ENCODE results near the gene TXNL4A.

The TXNL4A gene

DNA sequence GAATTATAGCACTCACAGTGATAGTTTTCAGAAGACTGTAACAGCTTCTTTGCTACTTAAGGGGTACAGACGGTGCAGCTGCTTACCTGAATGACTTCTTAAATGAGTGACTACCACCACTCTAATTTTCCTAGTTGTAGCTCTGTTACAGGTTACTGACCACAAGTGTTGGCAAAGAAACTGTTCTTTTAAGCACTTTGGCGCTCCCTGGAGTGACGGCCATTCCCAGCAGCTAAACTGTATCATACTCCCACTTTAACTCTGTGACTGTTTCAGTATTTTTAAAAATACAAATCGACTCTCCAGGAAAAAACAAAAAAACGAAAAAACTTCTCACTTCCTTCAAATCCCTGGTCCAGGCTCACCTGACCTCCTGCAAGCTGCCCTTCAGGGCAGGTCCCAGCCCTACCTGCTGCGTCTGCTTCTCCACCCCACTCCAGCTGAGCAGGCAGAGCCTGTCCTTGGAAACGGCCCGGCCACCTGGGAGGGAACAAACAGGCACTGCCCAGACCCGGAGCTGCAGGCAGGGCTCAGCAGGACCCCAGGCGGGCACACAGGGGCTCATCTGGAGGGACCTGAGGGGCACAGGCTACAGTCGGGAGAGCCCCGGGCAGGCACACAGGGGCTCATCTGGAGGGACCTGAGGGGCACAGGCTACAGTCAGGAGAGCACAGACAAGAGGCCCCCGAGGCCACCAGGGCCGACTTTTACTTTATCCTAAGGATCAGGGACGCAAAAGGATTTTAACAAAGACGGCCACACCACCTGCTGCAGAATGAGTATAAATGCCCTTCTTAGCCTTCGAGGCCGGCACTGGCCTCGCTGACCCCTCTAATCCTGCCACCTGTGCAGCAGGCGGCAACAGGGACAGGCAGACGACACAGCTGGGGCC, 61.4 kb downstream of the TXNL4A start:
- DNase-seq (ENCODE audit: low read depth in 1 of 2, low spot score in 1 of 2), result no peak
- no peak overlapping the region for H3K27ac ChIP-seq (replicated peaks)
- TF ChIP-seq CTCF (IDR thresholded peaks at IDR 0.05; ENCODE audit: insufficient read depth, low read length), result no peak
- TF ChIP-seq, protein P1, sequence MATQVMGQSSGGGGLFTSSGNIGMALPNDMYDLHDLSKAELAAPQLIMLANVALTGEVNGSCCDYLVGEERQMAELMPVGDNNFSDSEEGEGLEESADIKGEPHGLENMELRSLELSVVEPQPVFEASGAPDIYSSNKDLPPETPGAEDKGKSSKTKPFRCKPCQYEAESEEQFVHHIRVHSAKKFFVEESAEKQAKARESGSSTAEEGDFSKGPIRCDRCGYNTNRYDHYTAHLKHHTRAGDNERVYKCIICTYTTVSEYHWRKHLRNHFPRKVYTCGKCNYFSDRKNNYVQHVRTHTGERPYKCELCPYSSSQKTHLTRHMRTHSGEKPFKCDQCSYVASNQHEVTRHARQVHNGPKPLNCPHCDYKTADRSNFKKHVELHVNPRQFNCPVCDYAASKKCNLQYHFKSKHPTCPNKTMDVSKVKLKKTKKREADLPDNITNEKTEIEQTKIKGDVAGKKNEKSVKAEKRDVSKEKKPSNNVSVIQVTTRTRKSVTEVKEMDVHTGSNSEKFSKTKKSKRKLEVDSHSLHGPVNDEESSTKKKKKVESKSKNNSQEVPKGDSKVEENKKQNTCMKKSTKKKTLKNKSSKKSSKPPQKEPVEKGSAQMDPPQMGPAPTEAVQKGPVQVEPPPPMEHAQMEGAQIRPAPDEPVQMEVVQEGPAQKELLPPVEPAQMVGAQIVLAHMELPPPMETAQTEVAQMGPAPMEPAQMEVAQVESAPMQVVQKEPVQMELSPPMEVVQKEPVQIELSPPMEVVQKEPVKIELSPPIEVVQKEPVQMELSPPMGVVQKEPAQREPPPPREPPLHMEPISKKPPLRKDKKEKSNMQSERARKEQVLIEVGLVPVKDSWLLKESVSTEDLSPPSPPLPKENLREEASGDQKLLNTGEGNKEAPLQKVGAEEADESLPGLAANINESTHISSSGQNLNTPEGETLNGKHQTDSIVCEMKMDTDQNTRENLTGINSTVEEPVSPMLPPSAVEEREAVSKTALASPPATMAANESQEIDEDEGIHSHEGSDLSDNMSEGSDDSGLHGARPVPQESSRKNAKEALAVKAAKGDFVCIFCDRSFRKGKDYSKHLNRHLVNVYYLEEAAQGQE (IDR thresholded peaks at IDR 0.05; ENCODE audit: insufficient replicate concordance, low read depth), result no peak
- TF ChIP-seq POLR2AphosphoS5 (IDR thresholded peaks at IDR 0.05; ENCODE audit: low read depth), result no peak
- no peak for TF ChIP-seq SPI1 (IDR thresholded peaks at IDR 0.05; ENCODE audit: borderline replicate concordance, low read depth)

DNA sequence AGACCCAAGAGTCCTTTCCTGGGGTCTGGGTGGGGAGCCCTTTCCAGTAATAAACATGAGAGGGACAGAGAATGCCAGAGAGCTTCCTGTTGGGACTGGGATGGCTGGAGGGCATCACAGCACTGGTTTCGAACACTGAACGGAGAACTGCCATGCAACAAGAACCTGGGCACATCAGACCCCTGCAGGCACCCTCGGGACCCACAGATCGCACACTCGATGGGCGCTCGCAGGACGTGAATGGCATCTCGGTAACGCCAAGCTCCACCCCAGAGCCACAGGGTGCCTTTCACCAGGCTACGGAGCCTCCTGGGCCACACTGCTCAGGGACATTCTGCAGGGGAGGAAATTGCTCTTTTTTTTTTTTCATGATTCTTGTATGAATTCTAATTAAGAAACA, 62.1 kb downstream of the TXNL4A start:
- no peak for DNase-seq (ENCODE audit: low read depth in 1 of 2, low spot score in 1 of 2)
- TF ChIP-seq GABPA (IDR thresholded peaks at IDR 0.05; ENCODE audit: low read depth), result no peak
- Histone ChIP-seq H3K4me3 (replicated peaks; ENCODE audit: insufficient read depth, low read length) (no peak overlapping the region), H3K27ac (replicated peaks) (no peak overlapping the region), H3K27me3 (ENCODE audit: insufficient read depth, poor library complexity, severe bottlenecking) (no peaks in the 10 kb centered on the region)

More for the DNA sequence above, 61.4 kb downstream of the TXNL4A start:
- Histone ChIP-seq H3K27me3 (ENCODE audit: insufficient read depth, poor library complexity, severe bottlenecking) (no peaks in the 10 kb centered on the region), H3K4me3 (replicated peaks; ENCODE audit: insufficient read depth, low read length) (no peak overlapping the region)

DNA sequence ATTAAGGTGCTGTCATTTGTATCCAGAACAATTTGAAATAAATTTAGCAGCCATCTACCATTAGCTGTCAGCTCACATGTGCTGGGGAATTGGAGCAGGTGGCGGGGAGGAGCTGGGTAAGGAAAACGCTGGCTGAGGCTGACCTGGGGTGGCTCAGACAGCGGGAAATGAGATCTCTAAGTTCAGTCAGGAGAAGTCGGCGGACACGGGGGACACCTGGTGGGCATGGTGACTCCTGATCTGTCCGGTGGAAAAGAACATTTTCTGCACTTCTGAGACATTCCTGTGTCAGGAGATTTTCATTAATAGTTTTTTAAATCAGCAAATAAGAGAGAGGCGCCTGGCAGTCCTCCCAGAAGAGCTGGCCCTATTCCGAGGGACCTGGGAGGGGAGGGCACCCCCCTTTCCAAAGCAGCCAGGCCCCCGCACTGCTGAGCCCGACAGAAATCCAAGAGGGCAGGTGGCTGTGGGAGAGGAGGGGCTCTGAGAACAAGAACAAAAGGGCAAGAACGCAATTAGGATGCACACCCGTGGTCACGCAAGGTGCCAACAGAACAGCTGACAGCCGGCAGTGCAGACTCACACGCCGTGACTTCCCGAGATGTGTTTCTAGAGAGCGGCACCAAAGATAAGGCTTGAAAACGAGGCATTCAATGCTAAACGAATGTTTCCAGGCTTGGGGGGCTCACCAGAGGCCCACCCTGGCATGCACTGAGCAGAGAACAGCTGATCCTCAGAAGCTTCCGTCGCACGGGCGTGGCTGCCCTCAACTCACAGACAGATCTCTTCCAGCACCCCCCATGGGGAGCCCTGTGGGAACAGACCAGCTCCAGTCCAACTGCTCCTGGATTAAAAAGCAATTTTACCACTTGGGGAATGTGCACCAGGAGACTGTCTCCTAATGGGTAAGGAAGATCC, 63.3 kb downstream of the TXNL4A start:
- Histone ChIP-seq H3K27ac (replicated peaks) (no peak overlapping the region), H3K4me3 (replicated peaks; ENCODE audit: insufficient read depth, low read length) (no peak overlapping the region), H3K27me3 (ENCODE audit: insufficient read depth, poor library complexity, severe bottlenecking) (no peaks in the 10 kb centered on the region)
- DNase-seq (ENCODE audit: low read depth in 1 of 2, low spot score in 1 of 2), result no peak
- no peak for TF ChIP-seq POLR2AphosphoS5 (IDR thresholded peaks at IDR 0.05; ENCODE audit: low read depth)
- TF ChIP-seq GABPA (IDR thresholded peaks at IDR 0.05; ENCODE audit: low read depth), result no peak
- TF ChIP-seq, protein P1 (IDR thresholded peaks at IDR 0.05; ENCODE audit: insufficient replicate concordance, low read depth), result no peak
- TF ChIP-seq SPI1 (IDR thresholded peaks at IDR 0.05; ENCODE audit: borderline replicate concordance, low read depth), result no peak
- TF ChIP-seq CTCF (IDR thresholded peaks at IDR 0.05; ENCODE audit: insufficient read depth, low read length), result no peak

Data from HL-60 (cell line).